HG03378 (cell line): ENCODE data around the gene AP2B1.

Experiments used
- ATAC-seq: cut with Tn5 transposase; IDR thresholded peaks from one replicate; pipeline ENCODE4 v1.9.1; 2021; ENCODE audit warnings: mild to moderate bottlenecking, moderate library complexity; ENCODE audit not compliant: unreplicated experiment

The AP2B1 gene

DNA sequence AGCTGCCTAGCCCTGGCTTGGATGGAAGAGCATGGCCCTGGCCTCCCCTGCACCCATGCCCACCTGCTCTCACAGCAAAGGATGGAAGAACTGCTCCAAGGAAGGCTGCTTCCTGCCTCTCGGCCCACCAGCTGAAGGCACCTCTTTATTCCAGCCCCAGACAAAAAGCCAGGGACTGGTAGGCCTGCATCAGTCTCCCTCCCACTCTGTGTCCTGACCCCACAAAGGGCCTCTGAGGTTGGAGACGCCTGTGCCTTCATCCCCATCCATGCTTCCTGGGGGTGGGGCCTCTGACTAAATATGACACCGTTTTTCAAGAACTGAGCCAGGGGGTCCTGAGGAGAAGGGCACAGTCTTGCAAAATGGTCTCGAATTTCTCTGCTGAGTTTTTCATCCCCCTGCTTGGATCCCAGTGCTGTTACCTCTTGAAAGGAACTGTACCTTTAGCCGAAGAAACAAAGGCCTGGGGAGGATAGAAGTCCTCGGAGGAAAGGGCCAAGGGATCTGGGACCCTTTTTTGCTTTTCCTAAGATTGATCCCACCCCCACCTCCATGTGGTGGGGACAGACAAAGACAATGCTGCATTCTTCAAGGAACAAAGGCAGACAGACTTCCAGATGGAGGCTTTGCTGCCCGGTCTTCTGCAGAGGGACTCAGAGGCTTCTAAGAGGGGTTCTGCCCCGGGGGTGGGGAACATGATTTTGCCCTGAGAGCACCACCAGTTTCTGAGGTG is 178.8 kb downstream of the AP2B1 start:
- no peak for ATAC-seq

DNA sequence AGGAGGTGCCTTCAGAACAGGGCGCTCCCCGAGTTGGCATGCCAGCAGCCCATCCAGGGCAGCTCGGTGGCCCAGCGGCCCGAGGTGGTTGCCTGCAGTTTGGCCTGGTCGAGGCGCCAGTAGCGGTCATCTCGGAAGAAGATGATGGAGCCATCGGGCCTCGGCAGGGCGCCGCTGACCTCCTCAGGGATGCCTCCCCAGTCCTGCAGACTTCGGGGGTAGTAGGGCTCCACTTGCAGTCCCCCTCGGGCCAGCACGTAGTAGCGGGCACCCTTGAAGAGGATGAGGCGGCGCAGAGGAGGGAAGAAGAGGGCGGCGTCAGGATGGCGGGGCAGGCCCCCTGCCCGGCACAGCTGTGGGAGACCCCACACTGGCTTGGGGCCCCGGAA is 179.4 kb downstream of the AP2B1 start:
- ATAC-seq, result no peak

DNA sequence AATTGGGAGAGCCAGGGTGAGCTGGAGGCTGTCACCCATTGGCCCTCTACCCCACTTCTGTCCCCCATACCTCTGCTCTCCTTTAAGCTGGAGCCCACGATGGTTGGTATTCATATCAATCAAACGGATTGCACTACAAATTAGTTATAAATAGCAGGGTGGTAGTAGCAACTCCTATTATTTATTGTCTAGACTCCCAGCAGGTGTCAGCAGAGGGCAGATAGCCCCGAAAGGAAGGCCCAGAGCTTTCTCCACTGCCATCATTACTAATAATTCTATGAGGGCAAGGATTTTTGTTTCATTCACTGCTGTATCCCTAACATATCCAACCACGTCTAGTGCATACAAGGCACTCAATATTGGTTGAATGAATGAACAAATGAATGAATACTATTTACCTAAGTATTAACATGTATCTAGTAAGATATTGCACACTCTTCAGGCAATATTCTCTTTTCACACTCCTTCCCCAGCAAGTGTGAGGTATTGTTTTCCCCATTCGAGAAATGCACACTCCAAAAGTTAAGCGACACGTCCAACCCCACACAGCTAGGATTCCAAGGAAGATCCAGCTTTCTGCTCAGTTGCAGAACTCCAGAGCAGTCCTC is 179.9 kb downstream of the AP2B1 start:
- ATAC-seq, result no peak

DNA sequence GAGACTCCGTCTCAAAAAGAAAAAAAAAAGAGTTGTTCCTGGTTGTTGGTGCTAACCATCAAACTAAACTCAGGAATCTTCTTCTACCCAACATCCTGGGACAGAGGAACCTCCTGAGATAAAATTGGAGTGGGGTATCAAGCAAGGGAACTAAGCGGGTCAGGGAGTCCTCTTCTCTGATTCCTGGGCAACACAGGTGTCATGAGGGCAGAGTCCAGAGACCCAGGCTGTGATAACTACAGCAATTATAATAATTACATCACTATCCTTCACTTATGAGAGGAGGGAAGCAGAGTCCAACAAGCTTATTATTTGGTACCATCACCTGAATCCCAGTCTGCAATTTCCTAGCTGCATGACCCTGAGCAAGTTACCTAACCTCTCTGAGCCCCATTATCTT is 181.7 kb downstream of the AP2B1 start:
- no peak for ATAC-seq

DNA sequence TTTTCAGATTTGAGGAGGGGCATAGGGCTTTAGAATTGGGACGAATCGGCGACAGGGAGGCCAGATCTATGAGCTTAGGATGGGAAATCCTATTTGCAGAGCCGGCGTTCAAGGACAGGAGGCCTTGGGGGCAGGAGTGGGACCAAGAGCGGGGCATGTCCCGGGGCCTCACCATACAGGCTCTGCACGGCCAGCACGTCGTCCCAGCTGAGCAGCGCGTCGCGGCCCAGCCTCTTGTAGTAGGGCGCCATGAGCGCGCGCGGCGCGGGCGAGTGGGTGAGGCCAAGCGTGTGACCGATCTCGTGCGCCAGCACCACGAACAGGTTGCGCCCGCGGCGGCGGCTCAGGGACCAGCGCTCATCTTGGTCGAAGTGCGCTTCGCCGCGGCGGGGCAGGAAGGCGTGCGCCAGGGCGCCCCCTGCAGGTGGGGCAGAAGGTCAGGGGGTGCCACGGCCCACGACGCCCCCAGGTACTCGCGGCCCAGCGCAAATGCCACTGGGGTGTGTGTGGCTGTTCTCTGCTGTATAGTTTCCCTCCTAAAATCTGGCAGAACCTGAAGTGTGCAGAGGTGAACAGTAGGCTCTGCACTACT is 182.9 kb downstream of the AP2B1 start:
- ATAC-seq, result no peak

DNA sequence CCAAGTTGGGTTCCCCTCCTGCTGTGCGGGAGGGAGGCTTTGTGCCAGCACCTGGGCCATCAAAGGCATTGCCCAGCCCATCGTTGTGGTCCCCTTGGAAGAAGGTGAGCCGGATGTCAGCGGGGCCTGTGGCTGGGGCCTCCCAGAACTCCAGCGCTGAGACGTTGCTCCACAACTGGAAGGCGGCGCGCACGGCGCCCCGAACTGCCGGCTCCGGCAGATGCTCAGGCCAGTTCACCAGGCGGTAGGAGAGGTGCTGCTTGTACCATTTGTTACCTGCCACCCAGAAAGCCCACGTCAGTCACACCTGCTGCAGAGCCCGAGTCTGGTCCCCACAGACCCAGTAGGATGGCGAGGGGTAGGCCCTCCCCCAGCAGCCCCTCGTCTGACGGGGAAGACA is 186.0 kb downstream of the AP2B1 start:
- ATAC-seq, result no peak

DNA sequence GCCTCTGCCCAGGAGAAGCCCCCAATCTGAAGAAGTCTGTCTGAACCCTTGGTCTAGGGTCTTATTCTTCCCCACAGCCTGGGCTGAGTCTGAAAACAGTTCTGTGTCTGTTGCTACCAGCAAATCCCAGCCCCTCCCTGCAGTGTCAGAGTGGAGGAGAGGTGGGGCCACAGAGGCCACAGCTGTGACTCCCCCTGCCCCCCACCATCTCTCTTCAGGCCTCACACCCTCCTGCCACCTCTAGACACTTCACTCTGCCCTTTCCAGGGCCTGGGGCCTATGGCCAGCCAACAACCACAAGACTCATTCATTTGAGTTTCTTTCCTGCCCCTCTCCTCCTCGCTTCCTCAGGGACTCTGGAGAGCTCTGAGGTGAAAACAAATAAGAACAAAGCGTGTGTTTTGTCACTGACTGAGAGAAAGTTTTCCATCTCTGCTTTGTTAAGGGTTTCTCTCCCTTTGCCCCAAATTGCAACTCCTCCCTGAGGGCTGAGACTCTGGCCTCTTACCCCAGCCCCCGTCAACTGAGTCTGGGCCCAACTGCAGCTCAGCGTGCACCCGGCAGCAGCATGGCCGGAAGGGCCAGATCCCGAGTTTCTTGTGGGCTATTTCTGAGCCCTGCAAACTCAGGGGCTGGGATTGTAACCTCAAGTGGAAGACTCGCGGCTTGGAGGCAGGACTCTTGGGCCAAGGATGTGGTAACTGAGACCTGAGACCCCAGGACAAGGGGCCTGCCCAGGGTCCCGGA is 186.7 kb downstream of the AP2B1 start:
- ATAC-seq, result no peak

DNA sequence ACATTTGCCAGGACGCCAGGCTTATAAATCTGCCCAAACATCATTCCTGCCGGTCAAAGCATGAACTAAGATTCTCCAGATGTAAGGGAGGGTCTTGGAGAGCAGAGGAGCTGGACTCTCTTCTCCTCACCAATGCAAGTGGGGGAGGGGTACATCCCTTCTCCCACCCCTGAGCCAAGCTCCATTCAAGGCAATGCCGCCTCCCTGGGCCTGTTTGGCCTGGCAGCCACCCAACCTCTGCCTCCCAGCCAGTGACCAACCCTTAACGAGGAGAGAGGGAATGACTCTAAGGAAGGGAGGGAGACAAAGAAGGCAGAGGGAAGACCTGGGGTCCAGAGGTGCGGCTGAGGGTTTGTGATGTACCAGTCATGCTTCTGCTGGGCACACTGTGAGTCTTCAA is 187.4 kb downstream of the AP2B1 start:
- no peak for ATAC-seq

DNA sequence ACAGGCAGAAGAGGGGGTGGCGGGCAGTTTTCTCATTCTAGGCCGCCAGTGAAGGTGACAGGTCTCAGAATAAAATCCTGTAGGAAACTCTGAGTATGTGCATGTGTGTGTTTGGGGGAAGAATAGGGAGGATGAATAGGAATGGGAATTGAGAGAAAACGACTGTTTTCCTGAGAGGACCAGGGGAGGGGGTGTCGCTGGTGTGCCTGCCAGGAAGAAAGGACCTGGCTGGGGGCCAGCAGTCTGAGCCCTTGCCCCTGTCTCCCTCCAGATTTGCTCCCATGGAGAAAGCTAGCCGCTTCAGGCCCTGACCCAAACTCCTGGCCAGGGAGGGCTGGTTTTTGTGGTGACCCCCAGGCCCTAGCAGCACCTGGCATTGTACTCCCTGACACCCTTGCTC is 187.9 kb downstream of the AP2B1 start:
- no peak for ATAC-seq

DNA sequence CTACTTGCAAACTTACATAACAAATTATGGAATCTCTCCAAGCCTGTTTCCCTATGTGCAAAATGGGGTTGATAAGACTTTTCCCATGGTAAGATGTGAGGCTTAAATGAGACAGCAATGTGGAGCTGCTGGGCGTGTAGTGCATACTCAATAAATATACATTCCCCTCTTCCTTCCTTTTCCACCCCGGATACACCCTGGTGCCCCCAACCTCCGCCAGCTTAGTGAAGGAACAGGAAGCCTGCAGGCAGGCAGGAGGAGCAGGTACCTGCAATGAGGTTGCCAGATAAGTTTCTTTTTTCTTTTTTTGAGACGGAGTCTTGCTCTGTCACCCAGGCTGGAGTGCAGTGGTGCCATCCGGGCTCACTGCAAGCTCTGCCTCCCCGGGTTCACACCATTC is 188.5 kb downstream of the AP2B1 start:
- no peak for ATAC-seq
